Endothelial cell of umbilical vein (primary cell): Measurements from ENCODE around the gene SLC6A9.

Experiments used
- EZH2 ChIP-seq: IDR thresholded peaks from 2 replicates; pipeline ENCODE4 v1.6.1; 2012; ENCODE audit warnings: borderline replicate concordance, low read depth, mild to moderate bottlenecking, moderate library complexity, low read length, inconsistent platforms; ENCODE audit not compliant: severe bottlenecking
- FOS ChIP-seq: IDR thresholded peaks from 2 replicates; pipeline ENCODE4 v1.6.1; 2011; ENCODE audit warnings: mild to moderate bottlenecking, low read length, moderate library complexity, borderline replicate concordance; ENCODE audit not compliant: insufficient read depth
- GATA2 ChIP-seq: IDR thresholded peaks from 2 replicates; pipeline ENCODE4 v1.7.0; 2011; ENCODE audit warnings: low read depth, mild to moderate bottlenecking, moderate library complexity, mixed read lengths, low read length; ENCODE audit not compliant: insufficient read length, insufficient read depth
- JUN ChIP-seq: IDR thresholded peaks from 2 replicates; pipeline ENCODE4 v1.6.1; 2011; ENCODE audit warnings: borderline replicate concordance, low read depth; ENCODE audit not compliant: insufficient read length, insufficient read depth
- MYC ChIP-seq: IDR thresholded peaks from one replicate; pipeline ENCODE4 v1.6.1; 2011; ENCODE audit warnings: mild to moderate bottlenecking, low read depth, low read length
- POLR2A ChIP-seq: IDR thresholded peaks from 2 replicates; pipeline ENCODE4 v1.6.1; 2012; ENCODE audit warnings: low read depth, mild to moderate bottlenecking, control low read depth, low read length
- POLR2AphosphoS5 ChIP-seq: IDR thresholded peaks from 2 replicates; pipeline ENCODE4 v1.6.1; 2012; ENCODE audit warnings: low read depth, mild to moderate bottlenecking, control low read depth, low read length, moderate library complexity; ENCODE audit not compliant: insufficient read depth
- TF ChIP-seq, protein P1 (sequence below), 2 donors: IDR thresholded peaks; 1 replicate in 1 of 2; 2 replicates in 1 of 2; pipeline ENCODE4 v1.5.1; 2011; ENCODE audit warnings: low read length in 2 of 2, mild to moderate bottlenecking in 2 of 2, moderate library complexity in 2 of 2, control low read depth in 1 of 2, inconsistent platforms in 1 of 2, low read depth in 1 of 2; ENCODE audit not compliant: insufficient read depth in 1 of 2; ENCODE audit errors: extremely low read depth in 1 of 2
- TF ChIP-seq, protein P2 (sequence below): IDR thresholded peaks from 2 replicates; pipeline ENCODE4 v1.6.1; 2011; ENCODE audit not compliant: insufficient read depth, insufficient read length

DNA sequence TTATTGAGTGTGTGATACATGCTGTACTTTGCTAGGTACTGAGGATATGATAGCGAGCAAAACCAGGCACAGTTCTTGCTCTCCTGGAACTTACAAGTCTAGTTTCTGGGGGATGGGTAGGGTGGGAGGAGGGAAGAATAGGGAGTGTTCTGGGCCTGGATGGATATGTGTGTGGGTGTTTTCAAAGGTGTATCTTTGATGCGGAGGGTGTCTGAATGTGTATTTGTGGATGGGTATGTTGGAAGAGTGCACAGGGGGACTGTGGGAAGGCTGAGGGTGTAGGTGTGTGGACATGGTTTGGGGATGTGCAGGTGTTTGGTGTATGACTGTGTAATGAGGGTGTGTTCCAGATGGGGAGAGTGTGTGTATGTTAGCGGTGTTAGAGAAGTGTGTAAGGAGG is 65.9 kb downstream of the SLC6A9 start:
- TF ChIP-seq POLR2A (no peak), POLR2AphosphoS5 (no peak), EZH2 (no peak), JUN (no peak), GATA2 (no peak), MYC (no peak), FOS (no peak)
- TF ChIP-seq, protein P1, sequence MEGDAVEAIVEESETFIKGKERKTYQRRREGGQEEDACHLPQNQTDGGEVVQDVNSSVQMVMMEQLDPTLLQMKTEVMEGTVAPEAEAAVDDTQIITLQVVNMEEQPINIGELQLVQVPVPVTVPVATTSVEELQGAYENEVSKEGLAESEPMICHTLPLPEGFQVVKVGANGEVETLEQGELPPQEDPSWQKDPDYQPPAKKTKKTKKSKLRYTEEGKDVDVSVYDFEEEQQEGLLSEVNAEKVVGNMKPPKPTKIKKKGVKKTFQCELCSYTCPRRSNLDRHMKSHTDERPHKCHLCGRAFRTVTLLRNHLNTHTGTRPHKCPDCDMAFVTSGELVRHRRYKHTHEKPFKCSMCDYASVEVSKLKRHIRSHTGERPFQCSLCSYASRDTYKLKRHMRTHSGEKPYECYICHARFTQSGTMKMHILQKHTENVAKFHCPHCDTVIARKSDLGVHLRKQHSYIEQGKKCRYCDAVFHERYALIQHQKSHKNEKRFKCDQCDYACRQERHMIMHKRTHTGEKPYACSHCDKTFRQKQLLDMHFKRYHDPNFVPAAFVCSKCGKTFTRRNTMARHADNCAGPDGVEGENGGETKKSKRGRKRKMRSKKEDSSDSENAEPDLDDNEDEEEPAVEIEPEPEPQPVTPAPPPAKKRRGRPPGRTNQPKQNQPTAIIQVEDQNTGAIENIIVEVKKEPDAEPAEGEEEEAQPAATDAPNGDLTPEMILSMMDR (IDR thresholded peaks at IDR 0.05; ENCODE audit: extremely low read depth in 1 of 2, insufficient read depth in 1 of 2, low read depth in 1 of 2, low read length in 2 of 2) = no peak
- TF ChIP-seq, protein P2, sequence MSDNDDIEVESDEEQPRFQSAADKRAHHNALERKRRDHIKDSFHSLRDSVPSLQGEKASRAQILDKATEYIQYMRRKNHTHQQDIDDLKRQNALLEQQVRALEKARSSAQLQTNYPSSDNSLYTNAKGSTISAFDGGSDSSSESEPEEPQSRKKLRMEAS = no peak
